Mesenchymal stem cell (in vitro differentiated cells and primary cell): ENCODE results near the gene SLC35G1.
A peak's percentile ranks its signal among the peaks of the same experiment; 100 is the strongest.

Experiments used
- DNase-seq: peaks from one replicate; pipeline ENCODE4 v3.0.0-alpha.2; 2013
- H2AFZ ChIP-seq: one replicate; pipeline ENCODE4 v1.6.1; 2013; ENCODE audit warnings: low read depth, mild to moderate bottlenecking, control low read depth, inconsistent platforms, low read length, moderate library complexity
- H2AK5ac ChIP-seq: 2 replicates; pipeline ENCODE4 v1.6.1; 2013; ENCODE audit warnings: low read length, moderate library complexity, mild to moderate bottlenecking, inconsistent platforms; ENCODE audit not compliant: severe bottlenecking
- H2BK120ac ChIP-seq: one replicate; pipeline ENCODE4 v1.6.1; 2013; ENCODE audit warnings: low read depth, mild to moderate bottlenecking, inconsistent platforms, low read length, moderate library complexity
- H2BK12ac ChIP-seq, 2 experiments: one replicate each; pipeline ENCODE4 v1.6.1; 2013; ENCODE audit warnings: inconsistent platforms in 2 of 2, low read length in 2 of 2, mild to moderate bottlenecking in 2 of 2, moderate library complexity in 2 of 2, control low read depth in 1 of 2
- H2BK15ac ChIP-seq: one replicate; pipeline ENCODE4 v1.6.1; 2013; ENCODE audit warnings: mild to moderate bottlenecking, low read depth, inconsistent platforms; ENCODE audit not compliant: poor library complexity, severe bottlenecking
- H2BK5ac ChIP-seq: 2 replicates; pipeline ENCODE4 v1.6.1; 2013; ENCODE audit warnings: low read depth, mild to moderate bottlenecking, low read length, control low read depth, inconsistent platforms; ENCODE audit not compliant: poor library complexity, severe bottlenecking
- H3K14ac ChIP-seq, 2 experiments: one replicate each; pipeline ENCODE4 v1.6.1; 2013; ENCODE audit warnings: inconsistent platforms in 2 of 2, low read length in 2 of 2, control low read depth in 1 of 2, mild to moderate bottlenecking in 1 of 2, moderate library complexity in 1 of 2
- H3K18ac ChIP-seq, 2 experiments: one replicate each; pipeline ENCODE4 v1.6.1; 2013; ENCODE audit warnings: inconsistent platforms in 2 of 2, low read length in 2 of 2, control low read depth in 1 of 2, low read depth in 1 of 2, mild to moderate bottlenecking in 1 of 2
- H3K23ac ChIP-seq, 2 experiments: one replicate each; pipeline ENCODE4 v1.6.1; 2013; ENCODE audit warnings: inconsistent platforms in 2 of 2, low read length in 2 of 2, mild to moderate bottlenecking in 2 of 2, moderate library complexity in 2 of 2, control low read depth in 1 of 2
- H3K27ac ChIP-seq: 2 replicates; pipeline ENCODE4 v1.5.1; 2013; ENCODE audit warnings: mild to moderate bottlenecking, moderate library complexity, low read length, control low read depth, inconsistent platforms; ENCODE audit not compliant: poor library complexity, severe bottlenecking
- H3K27me3 ChIP-seq, 2 experiments: 2 replicates each; pipeline versions ENCODE4 v1.6.1 to v1.7.0; 2013; ENCODE audit warnings: low read length in 2 of 2, mild to moderate bottlenecking in 2 of 2, moderate library complexity in 2 of 2, control low read depth in 1 of 2, inconsistent platforms in 1 of 2; ENCODE audit not compliant: control insufficient read depth in 1 of 2, insufficient read depth in 1 of 2
- H3K36me3 ChIP-seq, 2 experiments: 2 replicates each; pipeline versions ENCODE4 v1.6.1 to v1.7.0; 2013; ENCODE audit warnings: low read length in 2 of 2, control low read depth in 1 of 2, inconsistent platforms in 1 of 2, low read depth in 1 of 2, mild to moderate bottlenecking in 1 of 2; ENCODE audit not compliant: insufficient read depth in 2 of 2, control insufficient read depth in 1 of 2
- H3K4ac ChIP-seq, 2 experiments: one replicate each; pipeline ENCODE4 v1.6.1; 2013; ENCODE audit warnings: inconsistent platforms in 2 of 2, low read length in 2 of 2, mild to moderate bottlenecking in 2 of 2, moderate library complexity in 2 of 2, control low read depth in 1 of 2, low read depth in 1 of 2
- H3K4me1 ChIP-seq: 2 replicates; pipeline ENCODE4 v1.6.1; 2013; ENCODE audit warnings: low read depth, low read length, control low read depth; ENCODE audit not compliant: control insufficient read depth, insufficient read depth
- H3K4me2 ChIP-seq: 2 replicates; pipeline ENCODE4 v1.6.1; 2013; ENCODE audit warnings: low read length, mild to moderate bottlenecking, inconsistent platforms; ENCODE audit not compliant: poor library complexity, severe bottlenecking
- H3K4me3 ChIP-seq, 2 experiments: 2 replicates each; pipeline versions ENCODE4 v1.5.1 to v1.7.0; 2013; ENCODE audit warnings: low read length in 2 of 2, mild to moderate bottlenecking in 2 of 2, control low read depth in 1 of 2, low read depth in 1 of 2; ENCODE audit not compliant: insufficient read depth in 1 of 2
- H3K79me1 ChIP-seq: replicated peaks from 2 replicates; pipeline ENCODE4 v1.6.1; 2013; ENCODE audit warnings: mild to moderate bottlenecking, control low read depth, low read length, inconsistent platforms; ENCODE audit not compliant: poor library complexity, severe bottlenecking
- H3K9ac ChIP-seq: 2 replicates; pipeline ENCODE4 v1.7.0; 2013; ENCODE audit warnings: mild to moderate bottlenecking, low read length, moderate library complexity
- H3K9me3 ChIP-seq: 2 replicates; pipeline ENCODE4 v1.7.0; 2013; ENCODE audit warnings: mild to moderate bottlenecking, low read length; ENCODE audit not compliant: control insufficient read depth
- H4K8ac ChIP-seq: one replicate; pipeline ENCODE4 v1.6.1; 2013; ENCODE audit warnings: inconsistent platforms, mild to moderate bottlenecking, low read length, moderate library complexity
- H4K91ac ChIP-seq: one replicate; pipeline ENCODE4 v1.6.1; 2013; ENCODE audit warnings: mild to moderate bottlenecking, low read length, inconsistent platforms
- WGBS: methylation state at CpG from one replicate; pipeline ENCODE4 v1.1.7; 2013; ENCODE audit warnings: mixed read lengths; 5-methylcytosine and 5-hydroxymethylcytosine counted together

SLC35G1 gene

GRCh38 chr10:93947524-93947923, 53.7 kb downstream of the SLC35G1 start:
- Histone ChIP-seq H3K4ac (no peak overlapping the region), H2BK5ac (peak overlapping the region; percentile 40), H3K9me3 (no peaks in the 10 kb centered on the region), H3K27ac (peak overlapping the region; percentile 94), H3K14ac (no peak overlapping the region), H3K36me3 (no peaks in the 10 kb centered on the region), H2BK12ac (no peak overlapping the region), H3K9ac (no peak overlapping the region), H2AK5ac (peak overlapping the region; percentile 5), H3K23ac (no peak overlapping the region), H3K4me1 (peaks cover 9% of the 10 kb centered on the region), H4K8ac (no peak overlapping the region), H2BK15ac (no peak overlapping the region), H3K79me1 (no peaks in the 10 kb centered on the region), H3K4me2 (no peak overlapping the region), H3K4me3 (no peak overlapping the region), H3K27me3 (no peaks in the 10 kb centered on the region), H2AFZ (no peak overlapping the region), H4K91ac (no peak overlapping the region), H3K18ac (no peak overlapping the region), H2BK120ac (no peak overlapping the region)
- DNase-seq, result peak; percentile 9

DNA sequence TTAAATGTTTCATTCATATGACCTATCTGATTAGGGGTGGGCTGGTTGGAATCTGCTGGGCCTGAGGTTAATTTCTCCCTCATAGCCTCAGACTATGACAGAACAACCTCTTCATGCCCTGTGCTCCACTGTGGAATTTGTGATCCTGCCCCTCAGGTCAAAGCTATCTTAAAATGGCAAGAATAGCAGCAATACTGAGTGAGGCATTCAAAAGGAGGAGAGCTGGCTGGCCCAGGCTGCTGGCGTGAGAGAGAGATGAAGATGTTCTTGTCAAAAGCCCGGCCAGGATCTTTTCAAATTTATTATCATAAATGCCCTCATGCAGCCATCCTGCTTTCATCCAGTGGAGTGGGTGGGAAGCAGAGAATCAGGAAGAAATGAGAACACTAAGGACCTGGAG, 58.1 kb downstream of the SLC35G1 start:
- Histone ChIP-seq H3K27me3 (no peaks in the 10 kb centered on the region), H3K18ac (no peak overlapping the region), H3K14ac (no peak overlapping the region), H2BK12ac (no peak overlapping the region), H2BK5ac (no peak overlapping the region), H3K4me2 (no peak overlapping the region), H3K27ac (no peak overlapping the region), H2BK120ac (no peak overlapping the region), H3K79me1 (no peaks in the 10 kb centered on the region), H3K4me3 (no peak overlapping the region), H3K4me1 (peaks cover 6% of the 10 kb centered on the region), H4K8ac (no peak overlapping the region), H3K9me3 (no peaks in the 10 kb centered on the region), H2AK5ac (no peak overlapping the region), H4K91ac (no peak overlapping the region), H3K4ac (no peak overlapping the region), H2AFZ (no peak overlapping the region), H3K9ac (no peak overlapping the region), H3K23ac (no peak overlapping the region), H2BK15ac (no peak overlapping the region), H3K36me3 (no peaks in the 10 kb centered on the region)
- no peak for DNase-seq
- WGBS, result no CpG with 5 or more reads among the region's 2 CpGs
